CD14-positive monocyte (primary cell): ENCODE data around the gene TMEM117. TPM values are rescaled to one million over a fixed set of nuclear protein-coding genes. Genes with fewer than 3 reads are reported as not detected.

Source experiments
- DNase-seq, 3 donors: peaks; one replicate each; pipeline ENCODE4 v3.0.0-alpha.2; 2011 to 2022
- H2AFZ ChIP-seq: 2 replicates; pipeline ENCODE4 v1.6.0; 2012; ENCODE audit warnings: mild to moderate bottlenecking, low read depth, low read length, inconsistent platforms; ENCODE audit not compliant: insufficient read depth, poor library complexity, severe bottlenecking
- H3K27ac ChIP-seq, 2 donors: 1 replicate in 1 of 2; 2 replicates in 1 of 2; pipeline ENCODE4 v1.5.1; 2012 to 2013; ENCODE audit warnings: low read length in 2 of 2, control low read depth in 1 of 2, inconsistent platforms in 1 of 2, low read depth in 1 of 2, mild to moderate bottlenecking in 1 of 2
- H3K27me3 ChIP-seq, 2 donors: one replicate each; pipeline versions ENCODE4 v1.6.0 to v1.6.1; 2011 to 2013; ENCODE audit warnings: low read length in 2 of 2; ENCODE audit not compliant: control insufficient read depth in 2 of 2, insufficient read depth in 2 of 2
- H3K36me3 ChIP-seq, 2 donors: replicated peaks in 1 of 2; 1 replicate in 1 of 2; 2 replicates in 1 of 2; pipeline versions ENCODE4 v1.5.1 to v1.6.1; 2012 to 2013; ENCODE audit warnings: low read length in 2 of 2, control low read depth in 1 of 2, inconsistent platforms in 1 of 2, mild to moderate bottlenecking in 1 of 2; ENCODE audit not compliant: insufficient read depth in 2 of 2, control insufficient read depth in 1 of 2
- H3K4me1 ChIP-seq, 2 donors: 1 replicate in 1 of 2; 2 replicates in 1 of 2; pipeline versions ENCODE4 v1.5.1 to v1.6.1; 2012 to 2013; ENCODE audit warnings: low read length in 2 of 2, control low read depth in 1 of 2, inconsistent platforms in 1 of 2, mild to moderate bottlenecking in 1 of 2, moderate library complexity in 1 of 2; ENCODE audit not compliant: insufficient read depth in 2 of 2, control insufficient read depth in 1 of 2
- H3K4me2 ChIP-seq: replicated peaks from 2 replicates; pipeline ENCODE3; 2012; ENCODE audit warnings: low read length, moderate library complexity, mild to moderate bottlenecking; ENCODE audit not compliant: poor library complexity, severe bottlenecking; ENCODE audit errors: extremely low read depth
- H3K4me3 ChIP-seq, 3 experiments: fragments of 200-600 bp in 1 of 3; sonication (generic) in 1 of 3; replicated peaks in 1 of 3; 1 replicate in 2 of 3; 2 replicates in 1 of 3; pipeline ENCODE4 v1.5.1; 2011 to 2013; ENCODE audit warnings: low read length in 3 of 3, mild to moderate bottlenecking in 3 of 3, control low read depth in 2 of 3, low read depth in 2 of 3, inconsistent platforms in 1 of 3, moderate library complexity in 1 of 3
- H3K79me2 ChIP-seq: 2 replicates; pipeline ENCODE4 v1.6.0; 2012; ENCODE audit warnings: mild to moderate bottlenecking, control low read depth, inconsistent platforms, low read length, moderate library complexity; ENCODE audit not compliant: insufficient read depth
- H3K9ac ChIP-seq: 2 replicates; pipeline ENCODE4 v1.6.0; 2017; ENCODE audit warnings: low read length, mild to moderate bottlenecking; ENCODE audit not compliant: insufficient read depth, poor library complexity, severe bottlenecking
- H3K9me3 ChIP-seq, 2 donors: replicated peaks in 1 of 2; 1 replicate in 1 of 2; 2 replicates in 1 of 2; pipeline versions ENCODE4 v1.5.1 to v1.6.1; 2012 to 2013; ENCODE audit warnings: low read length in 2 of 2, control low read depth in 1 of 2; ENCODE audit not compliant: control insufficient read depth in 1 of 2, insufficient read depth in 1 of 2
- H4K20me1 ChIP-seq: 2 replicates; pipeline ENCODE4 v1.6.0; 2012; ENCODE audit warnings: mild to moderate bottlenecking, low read length, control low read depth, moderate library complexity; ENCODE audit not compliant: insufficient read depth
- H3K27ac Mint-ChIP-seq, 7 donors: one replicate each; pipeline ENCODE4 v1.8.0; 2020; ENCODE audit warnings: mild to moderate bottlenecking in 7 of 7, mixed read lengths in 7 of 7, moderate library complexity in 6 of 7, inconsistent platforms in 2 of 7
- H3K27me3 Mint-ChIP-seq, 3 donors: one replicate each; pipeline ENCODE4 v1.8.0; 2021 to 2022; ENCODE audit warnings: low read depth in 3 of 3, mild to moderate bottlenecking in 3 of 3, mixed read lengths in 3 of 3, moderate library complexity in 3 of 3, inconsistent platforms in 1 of 3
- H3K36me3 Mint-ChIP-seq, 2 donors: one replicate each; pipeline ENCODE4 v1.8.0; 2020; ENCODE audit warnings: mixed read lengths in 2 of 2, inconsistent platforms in 1 of 2, mild to moderate bottlenecking in 1 of 2
- H3K4me1 Mint-ChIP-seq: one replicate; pipeline ENCODE4 v1.8.0; 2020; ENCODE audit warnings: mild to moderate bottlenecking, mixed read lengths
- H3K4me3 Mint-ChIP-seq, 2 donors: one replicate each; pipeline ENCODE4 v1.8.0; 2020; ENCODE audit warnings: mild to moderate bottlenecking in 2 of 2, mixed read lengths in 2 of 2, moderate library complexity in 1 of 2
- H3K9me3 Mint-ChIP-seq, 7 donors: one replicate each; pipeline ENCODE4 v1.8.0; 2020 to 2022; ENCODE audit warnings: mixed read lengths in 7 of 7, mild to moderate bottlenecking in 6 of 7, moderate library complexity in 6 of 7, inconsistent platforms in 2 of 7
- WGBS: methylation state at CpG from one replicate; pipeline ENCODE4 v1.1.5; 2013; ENCODE audit warnings: missing lambda C conversion rate; ENCODE audit not compliant: insufficient coverage; 5-methylcytosine and 5-hydroxymethylcytosine counted together
- intact Hi-C, 2 donors: fragments of 100-400 bp; cut with micrococcal nuclease; formaldehyde crosslinking; loops; one replicate each; pipeline versions ENCODE4 v1.15.0 to v1.15.1; 2023
- polyA plus RNA-seq, 3 donors: library from polyadenylated mRNA; depleted of rRNA in 1 of 3; unstranded in 2 of 3; stranded (reverse) in 1 of 3; fragments of 300-500 nt in 2 of 3; fragments of >200 nt in 1 of 3; fragmentation: Illumina TruSeq in 2 of 3; gene quantifications; 1 replicate in 2 of 3; 2 replicates in 1 of 3; pipeline ENCODE4 v1.2.3, GENCODE V29; 2012 to 2021
- TF ChIP-seq, protein P1 (sequence below): fragments of 200-600 bp; IDR thresholded peaks from one replicate; pipeline ENCODE4 v1.8.0; 2022; ENCODE audit warnings: antibody characterized with exemption, mild to moderate bottlenecking

Gene TMEM117
- polyA plus RNA-seq, 3 donors = 0.11 to 0.42 TPM; not detected in 1

DNA sequence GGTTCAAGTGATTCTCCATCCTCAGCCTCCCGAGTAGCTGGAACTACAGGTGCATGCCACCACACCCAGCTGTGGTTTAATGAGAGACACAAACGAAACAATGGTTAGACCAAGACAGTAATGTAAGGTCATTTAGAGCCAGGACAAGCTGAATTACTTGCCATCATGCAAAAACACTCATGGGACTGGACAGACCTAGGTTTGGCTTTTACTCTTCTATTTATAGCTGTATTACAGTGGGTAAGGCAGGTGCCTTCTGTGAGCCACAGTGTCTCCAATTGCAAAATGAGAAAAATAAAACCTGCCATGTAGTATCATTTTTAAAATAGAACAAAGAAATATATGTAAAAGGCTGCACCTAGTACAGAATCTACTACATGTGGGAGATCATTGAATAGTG lies 527.1 kb downstream of the TMEM117 start:
- H4K20me1 ChIP-seq = no peaks in the 10 kb centered on the region
- intact Hi-C loops = no loop called here
- H3K27me3 ChIP-seq = no peaks in the 10 kb centered on the region
- H3K9ac ChIP-seq = no peak overlapping the region
- no peak overlapping the region for H3K27ac Mint-ChIP-seq
- H3K9me3 ChIP-seq = no peaks in the 10 kb centered on the region
- no peak overlapping the region for H2AFZ ChIP-seq
- no peaks in the 10 kb centered on the region for H3K4me1 ChIP-seq
- H3K27ac ChIP-seq = no peak overlapping the region
- no peaks in the 10 kb centered on the region for H3K36me3 ChIP-seq
- H3K4me3 ChIP-seq = no peak overlapping the region
- H3K27me3 Mint-ChIP-seq = peaks cover 0 to 2% (median 0%) of the 10 kb centered on the region in 3 donors
- no peaks in the 10 kb centered on the region for H3K79me2 ChIP-seq
- no peak overlapping the region for H3K4me3 Mint-ChIP-seq
- H3K4me1 Mint-ChIP-seq = no peaks in the 10 kb centered on the region
- no CpG with 5 or more reads among the region's 2 CpGs for WGBS
- no peak for DNase-seq
- H3K36me3 Mint-ChIP-seq = no peaks in the 10 kb centered on the region
- no peak overlapping the region for H3K4me2 ChIP-seq
- H3K9me3 Mint-ChIP-seq = peaks cover 0 to 5% (median 2%) of the 10 kb centered on the region in 7 donors
- TF ChIP-seq, protein P1, sequence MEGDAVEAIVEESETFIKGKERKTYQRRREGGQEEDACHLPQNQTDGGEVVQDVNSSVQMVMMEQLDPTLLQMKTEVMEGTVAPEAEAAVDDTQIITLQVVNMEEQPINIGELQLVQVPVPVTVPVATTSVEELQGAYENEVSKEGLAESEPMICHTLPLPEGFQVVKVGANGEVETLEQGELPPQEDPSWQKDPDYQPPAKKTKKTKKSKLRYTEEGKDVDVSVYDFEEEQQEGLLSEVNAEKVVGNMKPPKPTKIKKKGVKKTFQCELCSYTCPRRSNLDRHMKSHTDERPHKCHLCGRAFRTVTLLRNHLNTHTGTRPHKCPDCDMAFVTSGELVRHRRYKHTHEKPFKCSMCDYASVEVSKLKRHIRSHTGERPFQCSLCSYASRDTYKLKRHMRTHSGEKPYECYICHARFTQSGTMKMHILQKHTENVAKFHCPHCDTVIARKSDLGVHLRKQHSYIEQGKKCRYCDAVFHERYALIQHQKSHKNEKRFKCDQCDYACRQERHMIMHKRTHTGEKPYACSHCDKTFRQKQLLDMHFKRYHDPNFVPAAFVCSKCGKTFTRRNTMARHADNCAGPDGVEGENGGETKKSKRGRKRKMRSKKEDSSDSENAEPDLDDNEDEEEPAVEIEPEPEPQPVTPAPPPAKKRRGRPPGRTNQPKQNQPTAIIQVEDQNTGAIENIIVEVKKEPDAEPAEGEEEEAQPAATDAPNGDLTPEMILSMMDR = no peak

DNA sequence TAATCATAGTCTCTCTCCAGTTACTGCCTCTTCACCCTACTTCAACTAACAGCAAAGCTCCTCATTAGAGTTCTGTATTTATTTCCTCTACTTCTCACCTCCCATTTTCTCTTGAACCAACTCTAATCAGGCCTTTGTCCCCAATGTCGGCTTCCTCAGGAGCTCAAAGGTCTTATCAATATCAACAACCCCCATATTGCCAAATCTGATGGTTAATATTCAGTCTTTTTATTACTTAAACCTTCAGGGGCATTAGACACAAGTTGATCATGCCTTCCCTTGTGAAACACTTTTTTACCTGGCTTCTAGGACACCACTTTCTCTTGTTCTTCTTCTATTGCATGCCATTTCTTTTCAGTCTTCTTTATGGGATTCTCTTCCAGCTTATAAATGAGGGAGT lies 531.3 kb downstream of the TMEM117 start:
- 86% methylated on average over 1 of the region's 1 CpG for WGBS
- H3K27me3 ChIP-seq = no peaks in the 10 kb centered on the region
- TF ChIP-seq, protein P1 = no peak
- no peak for DNase-seq
- Mint-ChIP-seq H3K4me1 (no peaks in the 10 kb centered on the region), H3K27ac (no peak overlapping the region), H3K9me3 (peaks cover 0 to 4% (median 2%) of the 10 kb centered on the region in 7 donors), H3K27me3 (no peaks in the 10 kb centered on the region), H3K4me3 (no peak overlapping the region), H3K36me3 (no peaks in the 10 kb centered on the region)
- H2AFZ ChIP-seq = no peak overlapping the region
- no peak overlapping the region for H3K4me3 ChIP-seq
- intact Hi-C loops = no loop called here
- no peaks in the 10 kb centered on the region for H3K4me1 ChIP-seq
- H3K79me2 ChIP-seq = no peaks in the 10 kb centered on the region
- H4K20me1 ChIP-seq = no peaks in the 10 kb centered on the region
- no peaks in the 10 kb centered on the region for H3K36me3 ChIP-seq
- no peak overlapping the region for H3K9ac ChIP-seq
- no peak overlapping the region for H3K27ac ChIP-seq
- H3K9me3 ChIP-seq = peaks cover 0 to 3% of the 10 kb centered on the region in 2 donors
- H3K4me2 ChIP-seq = no peak overlapping the region
